ENCODE results near the gene RNF168.

- TF ChIP-seq EZH2 (IDR thresholded peaks at IDR 0.05), result no peak
- TF ChIP-seq POLR2A (IDR thresholded peaks at IDR 0.05; ENCODE audit: borderline replicate concordance, extremely low read depth, insufficient read depth, insufficient read length), result no peak
- TF ChIP-seq SP1 (IDR thresholded peaks at IDR 0.05; ENCODE audit: low read depth), result no peak
Observed at GRCh38 chr3:196431181-196432136, 72.1 kb downstream of the RNF168 start.
